ENCODE measurements around the gene PACSIN1. TPM values are rescaled to one million over a fixed set of nuclear protein-coding genes. Genes with fewer than 3 reads are reported as not detected.

PACSIN1 gene
- total RNA-seq, 1 experiment from 2014 or later: 7.0 TPM

DNA sequence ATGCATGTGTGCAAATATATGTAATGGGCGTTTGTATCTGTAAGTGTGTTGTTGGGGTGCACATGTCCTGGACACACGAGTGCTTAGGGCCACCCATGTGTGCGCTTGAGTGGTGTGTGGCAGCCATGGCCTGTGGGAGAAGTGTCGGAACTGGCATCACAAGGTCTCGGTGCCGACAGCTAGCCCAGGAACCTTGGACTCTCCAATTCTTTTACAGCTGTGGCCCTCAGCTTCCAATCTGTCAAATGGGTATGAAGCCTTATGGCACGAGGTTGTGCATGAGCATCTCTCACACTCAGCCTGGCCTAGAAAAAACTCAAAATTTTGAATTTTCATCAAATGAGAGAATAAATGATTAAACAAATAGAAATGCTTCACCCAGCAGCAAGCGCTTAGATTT, 48.2 kb downstream of the PACSIN1 start:
- Histone ChIP-seq H4K91ac (ENCODE audit: insufficient read length, low read depth, low read length) (no peak overlapping the region), H3K4me2 (ENCODE audit: insufficient read depth, insufficient read length, low read length) (peak overlapping the region; percentile 65), H3T11ph (ENCODE audit: low read length) (no peak overlapping the region), H2AK5ac (ENCODE audit: insufficient read length, low read length) (no peak overlapping the region), H2BK20ac (ENCODE audit: low read depth, low read length, poor library complexity, severe bottlenecking) (no peak overlapping the region), H3K79me1 (ENCODE audit: insufficient read depth, low read depth, low read length, poor library complexity, severe bottlenecking) (no peaks in the 10 kb centered on the region), H3K79me2 (ENCODE audit: insufficient read depth, low read length) (no peaks in the 10 kb centered on the region), H3K9ac (ENCODE audit: extremely low read depth, insufficient read length, low read length) (no peak overlapping the region), H3K23me2 (ENCODE audit: insufficient read length, low read depth, low read length, poor library complexity, severe bottlenecking) (peaks cover 9% of the 10 kb centered on the region), H2BK120ac (ENCODE audit: low read depth, low read length, poor library complexity, severe bottlenecking) (no peak overlapping the region), H3K14ac (ENCODE audit: insufficient read depth, low read length) (no peak overlapping the region), H3K56ac (ENCODE audit: insufficient read length, low read depth, low read length) (no peak overlapping the region), H3K4ac (ENCODE audit: low read depth, low read length) (no peak overlapping the region), H2AFZ (ENCODE audit: low read length) (no peak overlapping the region), H4K5ac (ENCODE audit: insufficient read length, low read depth, low read length) (no peak overlapping the region), H3K23ac (ENCODE audit: insufficient read length, low read depth, low read length) (no peak overlapping the region), H4K20me1 (ENCODE audit: control insufficient read depth, insufficient read depth, insufficient read length) (no peaks in the 10 kb centered on the region), H2BK5ac (ENCODE audit: insufficient read length, low read length) (no peak overlapping the region), H2BK12ac (ENCODE audit: insufficient read length, low read depth, low read length) (no peak overlapping the region), H3K18ac (ENCODE audit: insufficient read length, low read depth, low read length) (no peak overlapping the region), H3K4me1 (ENCODE audit: insufficient read depth, low read length) (peaks cover 1% of the 10 kb centered on the region; the same call in 1 of the 2 replicates), H3K27ac (ENCODE audit: insufficient read length, low read depth, low read length) (no peak overlapping the region), H4K8ac (replicated peaks; ENCODE audit: insufficient read length, low read depth, low read length) (no peak overlapping the region), H2BK15ac (ENCODE audit: low read depth, low read length) (no peak overlapping the region), H3K27me3 (ENCODE audit: insufficient read depth, low read length) (no peaks in the 10 kb centered on the region), H3K9me3 (ENCODE audit: control insufficient read depth, low read depth, low read length) (no peaks in the 10 kb centered on the region)
- H3K9me3 Mint-ChIP-seq: peaks cover 0 to 2% of the 10 kb centered on the region in 2 experiments; a peak in 2 of 5 replicates
- peak overlapping the region; percentile 69 to 86 for H3K4me3 Mint-ChIP-seq
- TF ChIP-seq, protein P1, sequence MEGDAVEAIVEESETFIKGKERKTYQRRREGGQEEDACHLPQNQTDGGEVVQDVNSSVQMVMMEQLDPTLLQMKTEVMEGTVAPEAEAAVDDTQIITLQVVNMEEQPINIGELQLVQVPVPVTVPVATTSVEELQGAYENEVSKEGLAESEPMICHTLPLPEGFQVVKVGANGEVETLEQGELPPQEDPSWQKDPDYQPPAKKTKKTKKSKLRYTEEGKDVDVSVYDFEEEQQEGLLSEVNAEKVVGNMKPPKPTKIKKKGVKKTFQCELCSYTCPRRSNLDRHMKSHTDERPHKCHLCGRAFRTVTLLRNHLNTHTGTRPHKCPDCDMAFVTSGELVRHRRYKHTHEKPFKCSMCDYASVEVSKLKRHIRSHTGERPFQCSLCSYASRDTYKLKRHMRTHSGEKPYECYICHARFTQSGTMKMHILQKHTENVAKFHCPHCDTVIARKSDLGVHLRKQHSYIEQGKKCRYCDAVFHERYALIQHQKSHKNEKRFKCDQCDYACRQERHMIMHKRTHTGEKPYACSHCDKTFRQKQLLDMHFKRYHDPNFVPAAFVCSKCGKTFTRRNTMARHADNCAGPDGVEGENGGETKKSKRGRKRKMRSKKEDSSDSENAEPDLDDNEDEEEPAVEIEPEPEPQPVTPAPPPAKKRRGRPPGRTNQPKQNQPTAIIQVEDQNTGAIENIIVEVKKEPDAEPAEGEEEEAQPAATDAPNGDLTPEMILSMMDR (conservative IDR thresholded peaks at IDR 0.05): no peak
- peaks cover 33 to 54% of the 10 kb centered on the region in 2 experiments for H3K4me1 Mint-ChIP-seq
- no CpG with 5 or more reads among the region's 8 CpGs for WGBS (ENCODE audit: extremely low coverage, insufficient read length, low lambda C conversion rate)
- H3K36me3 Mint-ChIP-seq (ENCODE audit: insufficient read depth in 1 of 3, low read depth in 3 of 3): no peaks in the 10 kb centered on the region; a peak in 1 of 7 replicates
- H3K27ac Mint-ChIP-seq: no peak overlapping the region
- H3K27me3 Mint-ChIP-seq (ENCODE audit: low read depth): peaks cover 19% of the 10 kb centered on the region
- DNase-seq: no peak
